ENCODE measurements around the gene MAST4.

The MAST4 gene

GRCh38 chr5:66620711-66621110 is 24.5 kb downstream of the MAST4 start:
- no peaks in the 10 kb centered on the region for H3K9me3 ChIP-seq (ENCODE audit: control insufficient read depth in 2 of 2, low read length in 2 of 2)
- H3K4me3 ChIP-seq (ENCODE audit: low read length in 2 of 2), result no peak overlapping the region
- no peaks in the 10 kb centered on the region for H3K4me1 ChIP-seq (ENCODE audit: control insufficient read depth, insufficient read depth, low read length)
- H3K36me3 ChIP-seq (ENCODE audit: control insufficient read depth in 2 of 2, insufficient read depth in 2 of 2, low read length in 2 of 2), result no peaks in the 10 kb centered on the region
- no peak overlapping the region for H3K27ac ChIP-seq (ENCODE audit: low read length)
- H3K27me3 ChIP-seq (ENCODE audit: control insufficient read depth in 1 of 2, insufficient read depth in 2 of 2, low read length in 2 of 2), result peaks cover 0 to 2% of the 10 kb centered on the region in 2 donors
- no peak overlapping the region for H3K9ac ChIP-seq (ENCODE audit: low read length in 2 of 2)

GRCh38 chr5:66621146-66621545 is 25.0 kb downstream of the MAST4 start:
- Histone ChIP-seq H3K4me1 (ENCODE audit: control insufficient read depth, insufficient read depth, low read length) (no peaks in the 10 kb centered on the region), H3K9me3 (ENCODE audit: control insufficient read depth in 2 of 2, low read length in 2 of 2) (no peaks in the 10 kb centered on the region), H3K36me3 (ENCODE audit: control insufficient read depth in 2 of 2, insufficient read depth in 2 of 2, low read length in 2 of 2) (no peaks in the 10 kb centered on the region), H3K4me3 (ENCODE audit: low read length in 2 of 2) (no peak overlapping the region), H3K27me3 (ENCODE audit: control insufficient read depth in 1 of 2, insufficient read depth in 2 of 2, low read length in 2 of 2) (peaks cover 0 to 2% of the 10 kb centered on the region in 2 donors), H3K9ac (ENCODE audit: low read length in 2 of 2) (no peak overlapping the region), H3K27ac (ENCODE audit: low read length) (no peak overlapping the region)

GRCh38 chr5:66621736-66622135 is 25.5 kb downstream of the MAST4 start:
- no peak overlapping the region for H3K9ac ChIP-seq (ENCODE audit: low read length in 2 of 2)

DNA sequence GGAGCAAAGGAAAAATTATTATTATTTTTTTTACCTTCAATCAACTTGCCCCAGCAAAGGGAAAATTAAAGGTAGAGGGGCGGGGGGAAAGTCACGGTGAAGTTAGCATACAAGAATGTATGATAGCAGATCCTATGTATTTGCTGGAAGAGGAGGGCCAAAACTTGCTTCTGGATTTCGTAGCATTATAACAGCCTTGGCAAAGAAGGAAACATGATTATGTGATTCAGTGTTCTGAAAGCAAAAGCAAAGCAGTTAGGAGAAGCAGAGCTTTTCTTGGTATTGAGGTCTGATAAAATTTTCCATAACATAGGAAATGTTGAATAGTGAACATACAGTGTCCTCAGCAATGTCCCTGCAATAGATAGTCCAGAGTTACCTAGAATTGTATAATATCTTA is 32.4 kb downstream of the MAST4 start:
- Histone ChIP-seq H3K27me3 (ENCODE audit: control insufficient read depth in 1 of 2, insufficient read depth in 2 of 2, low read length in 2 of 2) (no peaks in the 10 kb centered on the region), H3K9me3 (ENCODE audit: control insufficient read depth in 2 of 2, low read length in 2 of 2) (no peaks in the 10 kb centered on the region), H3K9ac (ENCODE audit: low read length in 2 of 2) (no peak overlapping the region), H3K27ac (ENCODE audit: low read length) (no peak overlapping the region), H3K36me3 (ENCODE audit: control insufficient read depth in 2 of 2, insufficient read depth in 2 of 2, low read length in 2 of 2) (no peaks in the 10 kb centered on the region), H3K4me1 (ENCODE audit: control insufficient read depth, insufficient read depth, low read length) (no peaks in the 10 kb centered on the region), H3K4me3 (ENCODE audit: low read length in 2 of 2) (no peak overlapping the region)

More at GRCh38 chr5:66621736-66622135, 25.5 kb downstream of the MAST4 start:
- no peaks in the 10 kb centered on the region for H3K36me3 ChIP-seq (ENCODE audit: control insufficient read depth in 2 of 2, insufficient read depth in 2 of 2, low read length in 2 of 2)
- H3K27me3 ChIP-seq (ENCODE audit: control insufficient read depth in 1 of 2, insufficient read depth in 2 of 2, low read length in 2 of 2), result peaks cover 0 to 2% of the 10 kb centered on the region in 2 donors
- H3K4me1 ChIP-seq (ENCODE audit: control insufficient read depth, insufficient read depth, low read length), result no peaks in the 10 kb centered on the region
- H3K27ac ChIP-seq (ENCODE audit: low read length), result no peak overlapping the region
- H3K9me3 ChIP-seq (ENCODE audit: control insufficient read depth in 2 of 2, low read length in 2 of 2), result no peaks in the 10 kb centered on the region
- H3K4me3 ChIP-seq (ENCODE audit: low read length in 2 of 2), result no peak overlapping the region

- Histone ChIP-seq H3K9me3 (ENCODE audit: control insufficient read depth in 2 of 2, low read length in 2 of 2) (no peaks in the 10 kb centered on the region), H3K4me3 (ENCODE audit: low read length in 2 of 2) (no peak overlapping the region)
Observed at GRCh38 chr5:66629446-66629845, 33.3 kb downstream of the MAST4 start.

DNA sequence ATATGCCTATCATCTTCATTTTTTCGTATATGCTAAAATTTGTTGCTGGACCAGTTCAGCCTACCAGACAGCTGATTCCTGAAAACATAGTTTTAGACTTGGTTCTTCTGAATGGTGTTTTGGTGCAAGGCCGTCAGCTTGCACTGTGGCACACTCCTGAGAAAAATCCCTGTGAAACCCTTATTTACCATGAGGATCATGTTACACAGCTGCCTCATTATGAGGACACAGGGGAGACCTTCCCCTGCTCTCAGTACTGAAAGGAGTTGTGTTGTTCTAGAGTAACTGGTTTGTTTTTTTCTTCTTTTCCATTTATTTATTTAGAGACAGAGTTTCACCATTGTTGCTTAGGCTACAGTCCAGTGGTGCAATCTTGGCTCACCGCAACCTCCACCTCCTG is 37.6 kb downstream of the MAST4 start:
- no peak overlapping the region for H3K4me3 ChIP-seq (ENCODE audit: low read length in 2 of 2)

More at GRCh38 chr5:66629446-66629845, 33.3 kb downstream of the MAST4 start:
- no peaks in the 10 kb centered on the region for H3K4me1 ChIP-seq (ENCODE audit: control insufficient read depth, insufficient read depth, low read length)
- H3K27me3 ChIP-seq (ENCODE audit: control insufficient read depth in 1 of 2, insufficient read depth in 2 of 2, low read length in 2 of 2), result no peaks in the 10 kb centered on the region
- H3K27ac ChIP-seq (ENCODE audit: low read length), result no peak overlapping the region
- no peak overlapping the region for H3K9ac ChIP-seq (ENCODE audit: low read length in 2 of 2)
- H3K36me3 ChIP-seq (ENCODE audit: control insufficient read depth in 2 of 2, insufficient read depth in 2 of 2, low read length in 2 of 2), result no peaks in the 10 kb centered on the region

DNA sequence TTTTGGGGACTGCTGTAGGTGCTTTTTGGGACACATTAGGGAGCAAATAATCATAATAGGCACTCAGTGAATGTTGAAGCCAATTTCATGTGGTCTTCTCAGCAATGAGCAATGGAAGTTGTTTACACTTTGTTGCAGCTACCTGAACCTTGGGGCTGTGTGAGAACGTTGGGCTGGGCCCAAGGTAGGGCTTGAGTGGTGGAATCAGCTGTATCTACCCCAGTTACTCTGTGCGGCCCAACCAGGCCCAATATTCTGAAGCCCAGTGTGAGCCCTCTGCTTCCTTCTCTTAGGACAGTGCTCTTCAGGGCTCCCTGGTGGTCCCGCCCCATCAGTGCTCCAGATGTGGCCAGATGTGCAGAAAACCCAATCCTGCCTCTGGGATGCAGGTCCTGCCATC is 38.4 kb downstream of the MAST4 start:
- Histone ChIP-seq H3K9ac (ENCODE audit: low read length in 2 of 2) (no peak overlapping the region), H3K9me3 (ENCODE audit: control insufficient read depth in 2 of 2, low read length in 2 of 2) (no peaks in the 10 kb centered on the region), H3K27me3 (ENCODE audit: control insufficient read depth in 1 of 2, insufficient read depth in 2 of 2, low read length in 2 of 2) (no peaks in the 10 kb centered on the region), H3K27ac (ENCODE audit: low read length) (no peak overlapping the region), H3K4me1 (ENCODE audit: control insufficient read depth, insufficient read depth, low read length) (no peaks in the 10 kb centered on the region), H3K36me3 (ENCODE audit: control insufficient read depth in 2 of 2, insufficient read depth in 2 of 2, low read length in 2 of 2) (no peaks in the 10 kb centered on the region), H3K4me3 (ENCODE audit: low read length in 2 of 2) (no peak overlapping the region)

More for the DNA sequence above, 37.6 kb downstream of the MAST4 start:
- Histone ChIP-seq H3K9ac (ENCODE audit: low read length in 2 of 2) (no peak overlapping the region), H3K27ac (ENCODE audit: low read length) (no peak overlapping the region), H3K36me3 (ENCODE audit: control insufficient read depth in 2 of 2, insufficient read depth in 2 of 2, low read length in 2 of 2) (no peaks in the 10 kb centered on the region), H3K4me1 (ENCODE audit: control insufficient read depth, insufficient read depth, low read length) (no peaks in the 10 kb centered on the region), H3K9me3 (ENCODE audit: control insufficient read depth in 2 of 2, low read length in 2 of 2) (no peaks in the 10 kb centered on the region), H3K27me3 (ENCODE audit: control insufficient read depth in 1 of 2, insufficient read depth in 2 of 2, low read length in 2 of 2) (no peaks in the 10 kb centered on the region)

GRCh38 chr5:66637994-66638393 is 41.8 kb downstream of the MAST4 start:
- H3K27ac ChIP-seq (ENCODE audit: low read length), result no peak overlapping the region
- H3K36me3 ChIP-seq (ENCODE audit: control insufficient read depth in 2 of 2, insufficient read depth in 2 of 2, low read length in 2 of 2), result no peaks in the 10 kb centered on the region
- H3K4me3 ChIP-seq (ENCODE audit: low read length in 2 of 2), result no peak overlapping the region
- no peak overlapping the region for H3K9ac ChIP-seq (ENCODE audit: low read length in 2 of 2)
- no peaks in the 10 kb centered on the region for H3K9me3 ChIP-seq (ENCODE audit: control insufficient read depth in 2 of 2, low read length in 2 of 2)
- no peaks in the 10 kb centered on the region for H3K27me3 ChIP-seq (ENCODE audit: control insufficient read depth in 1 of 2, insufficient read depth in 2 of 2, low read length in 2 of 2)
- H3K4me1 ChIP-seq (ENCODE audit: control insufficient read depth, insufficient read depth, low read length), result no peaks in the 10 kb centered on the region

- H3K4me1 ChIP-seq (ENCODE audit: control insufficient read depth, insufficient read depth, low read length), result no peaks in the 10 kb centered on the region
- no peak overlapping the region for H3K4me3 ChIP-seq (ENCODE audit: low read length in 2 of 2)
- H3K36me3 ChIP-seq (ENCODE audit: control insufficient read depth in 2 of 2, insufficient read depth in 2 of 2, low read length in 2 of 2), result no peaks in the 10 kb centered on the region
- no peak overlapping the region for H3K9ac ChIP-seq (ENCODE audit: low read length in 2 of 2)
- no peaks in the 10 kb centered on the region for H3K27me3 ChIP-seq (ENCODE audit: control insufficient read depth in 1 of 2, insufficient read depth in 2 of 2, low read length in 2 of 2)
- H3K27ac ChIP-seq (ENCODE audit: low read length), result no peak overlapping the region
- H3K9me3 ChIP-seq (ENCODE audit: control insufficient read depth in 2 of 2, low read length in 2 of 2), result no peaks in the 10 kb centered on the region
Observed at GRCh38 chr5:66639037-66639436, 42.8 kb downstream of the MAST4 start.

DNA sequence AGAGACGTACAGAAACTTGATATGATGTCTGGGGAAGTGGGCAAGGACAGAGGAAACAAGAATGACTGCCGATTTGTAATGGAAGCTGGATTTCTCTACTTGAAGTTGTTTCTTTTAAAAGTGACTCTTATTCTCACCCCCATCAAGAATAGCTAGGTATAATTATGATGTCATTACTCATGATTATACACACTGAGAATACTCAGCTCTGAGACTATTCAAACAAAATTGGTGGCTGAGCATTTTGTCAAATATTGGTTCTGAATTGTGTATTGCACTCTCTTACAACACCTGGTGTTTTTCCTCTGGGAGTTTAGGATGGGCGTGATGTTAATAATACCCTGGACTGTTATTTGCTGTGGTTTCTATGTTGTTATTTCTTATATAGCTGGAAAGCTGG is 46.3 kb downstream of the MAST4 start:
- H3K9me3 ChIP-seq (ENCODE audit: control insufficient read depth in 2 of 2, low read length in 2 of 2), result no peaks in the 10 kb centered on the region
- H3K4me3 ChIP-seq (ENCODE audit: low read length in 2 of 2), result no peak overlapping the region
- H3K27me3 ChIP-seq (ENCODE audit: control insufficient read depth in 1 of 2, insufficient read depth in 2 of 2, low read length in 2 of 2), result no peaks in the 10 kb centered on the region
- H3K4me1 ChIP-seq (ENCODE audit: control insufficient read depth, insufficient read depth, low read length), result no peaks in the 10 kb centered on the region
- H3K36me3 ChIP-seq (ENCODE audit: control insufficient read depth in 2 of 2, insufficient read depth in 2 of 2, low read length in 2 of 2), result no peaks in the 10 kb centered on the region
- no peak overlapping the region for H3K9ac ChIP-seq (ENCODE audit: low read length in 2 of 2)
- no peak overlapping the region for H3K27ac ChIP-seq (ENCODE audit: low read length)

- H3K9me3 ChIP-seq (ENCODE audit: control insufficient read depth in 2 of 2, low read length in 2 of 2), result no peaks in the 10 kb centered on the region
- no peak overlapping the region for H3K27ac ChIP-seq (ENCODE audit: low read length)
- no peaks in the 10 kb centered on the region for H3K36me3 ChIP-seq (ENCODE audit: control insufficient read depth in 2 of 2, insufficient read depth in 2 of 2, low read length in 2 of 2)
- H3K4me3 ChIP-seq (ENCODE audit: low read length in 2 of 2), result no peak overlapping the region
- no peaks in the 10 kb centered on the region for H3K27me3 ChIP-seq (ENCODE audit: control insufficient read depth in 1 of 2, insufficient read depth in 2 of 2, low read length in 2 of 2)
- no peaks in the 10 kb centered on the region for H3K4me1 ChIP-seq (ENCODE audit: control insufficient read depth, insufficient read depth, low read length)
- no peak overlapping the region for H3K9ac ChIP-seq (ENCODE audit: low read length in 2 of 2)
Observed at GRCh38 chr5:66643387-66643786, 47.2 kb downstream of the MAST4 start.

Measured in stomach smooth muscle (tissue), 2 donors.